Activated CD8-positive, alpha-beta memory T cell treated with anti-CD3 and anti-CD28 coated beads for 1 hour (primary cell): ENCODE data around the gene NKAIN2.

ENCODE experiments used
- DNase-seq, 2 donors: peaks; one replicate each; pipeline ENCODE4 v3.0.0-alpha.2; 2020; ENCODE audit warnings: low read depth in 1 of 2; ENCODE audit errors: extremely low read depth in 1 of 2

NKAIN2 gene

GRCh38 chr6:123806561-123806960, 2.9 kb downstream of the NKAIN2 start:
- DNase-seq, result no peak

DNA sequence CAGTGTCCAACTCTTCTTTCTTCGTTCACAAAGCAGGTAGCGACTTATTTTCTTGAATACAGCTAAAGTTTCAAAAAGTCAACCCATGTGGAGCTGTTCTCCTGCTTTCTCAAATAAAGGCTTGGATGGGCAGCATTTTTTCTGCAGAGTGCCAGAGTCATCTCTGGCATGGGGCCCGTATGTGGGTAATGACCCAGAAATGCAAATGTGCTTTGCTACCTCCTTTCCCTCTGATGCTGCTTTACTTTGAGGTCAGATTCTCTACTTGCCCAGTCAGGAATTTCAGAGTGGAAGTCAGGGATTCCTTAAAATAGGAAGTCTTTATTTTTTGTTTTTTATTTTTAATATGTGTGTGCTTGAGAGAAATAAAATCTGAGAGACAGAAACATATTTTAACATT, 4.9 kb downstream of the NKAIN2 start:
- DNase-seq, result no peak

DNA sequence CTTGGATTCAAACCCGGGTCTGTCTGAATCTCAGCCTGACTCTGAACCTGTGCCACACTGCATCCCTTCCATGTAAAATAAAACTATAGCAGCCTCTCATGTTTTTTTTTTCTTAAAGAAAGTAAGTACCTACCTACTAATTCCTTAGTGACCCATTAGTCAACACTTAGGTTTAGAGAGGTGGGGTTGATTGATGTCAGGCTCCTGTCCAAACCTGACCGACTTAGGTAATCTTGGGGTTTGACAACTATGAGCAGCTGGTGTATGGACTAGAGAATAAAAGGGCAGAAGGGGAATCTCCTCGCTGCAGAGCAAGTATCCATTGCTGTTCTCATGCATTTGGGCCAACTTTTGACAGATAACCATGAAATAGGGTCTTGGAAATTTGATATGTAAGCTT, 6.5 kb downstream of the NKAIN2 start:
- no peak for DNase-seq

GRCh38 chr6:123810948-123811347, 7.3 kb downstream of the NKAIN2 start:
- no peak for DNase-seq

GRCh38 chr6:123811378-123811777, 7.7 kb downstream of the NKAIN2 start:
- no peak for DNase-seq

- DNase-seq, result no peak
Observed at GRCh38 chr6:123812621-123813020, 9.0 kb downstream of the NKAIN2 start.

GRCh38 chr6:123821112-123821511, 17.4 kb downstream of the NKAIN2 start:
- DNase-seq, result no peak

DNA sequence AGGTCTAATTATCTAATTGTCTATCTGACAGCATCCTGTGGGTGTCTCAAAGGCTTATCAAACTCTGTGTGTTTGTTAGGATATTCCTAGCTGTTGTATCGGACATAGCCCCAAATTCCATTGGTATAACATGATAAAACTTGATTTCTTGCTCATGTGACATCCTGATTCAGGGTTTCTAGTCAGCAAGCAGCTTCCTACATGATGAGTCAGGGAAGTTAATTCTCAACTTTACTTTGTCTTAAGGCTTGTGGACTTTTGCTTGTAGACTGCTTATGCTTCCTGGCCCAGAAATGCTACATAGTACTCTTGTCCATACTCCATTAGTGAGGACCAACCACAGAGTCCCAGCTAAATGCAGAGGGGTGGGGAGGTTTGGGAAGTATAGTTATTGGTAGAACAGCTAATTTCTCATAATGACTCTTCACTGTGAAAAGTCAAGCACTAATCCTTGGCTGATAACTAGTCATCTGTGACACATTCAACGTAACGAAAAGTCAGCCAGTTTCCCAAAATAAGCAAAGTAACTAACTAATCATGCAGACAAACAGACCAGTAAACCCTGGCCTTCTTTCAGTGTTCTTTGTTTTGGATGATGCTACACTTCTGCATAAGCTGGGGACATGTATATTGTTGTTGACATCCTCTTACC, 25.8 kb downstream of the NKAIN2 start:
- no peak for DNase-seq

DNA sequence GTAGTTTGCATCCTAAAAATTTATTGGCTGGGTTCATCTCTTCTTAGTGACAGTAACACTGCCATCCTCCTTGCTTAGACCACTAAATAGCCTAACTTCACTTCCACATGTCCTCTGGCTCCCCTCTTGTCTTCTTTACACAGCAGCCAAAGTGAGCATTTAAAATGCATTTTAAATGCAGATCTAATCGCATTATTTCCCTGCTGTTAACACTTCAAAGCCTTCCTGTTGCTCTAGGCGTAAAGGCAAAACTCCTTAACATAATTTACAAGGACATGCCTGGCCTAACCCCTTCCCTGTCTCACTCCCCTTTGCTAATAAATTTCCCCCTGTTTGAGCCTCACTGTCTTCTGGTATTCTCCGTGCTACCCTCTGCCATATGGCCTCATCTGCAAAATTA, 26.5 kb downstream of the NKAIN2 start:
- no peak for DNase-seq

GRCh38 chr6:123838505-123839234, 35.0 kb downstream of the NKAIN2 start:
- no peak for DNase-seq

- no peak for DNase-seq
Observed at GRCh38 chr6:123841067-123841896, 37.6 kb downstream of the NKAIN2 start.

DNA sequence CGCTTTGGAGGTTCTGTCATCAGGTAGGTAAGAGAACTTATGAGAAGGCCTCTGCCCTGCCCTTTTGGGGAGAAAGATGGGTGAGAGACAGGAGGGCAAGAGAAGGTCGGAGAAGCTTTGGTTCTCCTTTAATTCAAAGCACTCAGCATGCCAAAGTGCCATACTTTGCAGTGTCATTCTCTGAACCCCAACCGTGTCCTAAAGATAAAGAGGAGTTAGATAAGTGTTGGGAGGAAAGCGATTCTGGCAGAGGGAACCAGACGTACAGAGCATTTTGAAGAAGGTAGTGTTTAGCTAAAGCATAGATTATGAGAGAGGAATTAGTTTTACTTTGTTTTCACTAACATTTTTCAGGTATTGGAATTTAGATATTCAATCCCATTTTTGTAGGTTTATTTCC, 40.3 kb downstream of the NKAIN2 start:
- no peak for DNase-seq

DNA sequence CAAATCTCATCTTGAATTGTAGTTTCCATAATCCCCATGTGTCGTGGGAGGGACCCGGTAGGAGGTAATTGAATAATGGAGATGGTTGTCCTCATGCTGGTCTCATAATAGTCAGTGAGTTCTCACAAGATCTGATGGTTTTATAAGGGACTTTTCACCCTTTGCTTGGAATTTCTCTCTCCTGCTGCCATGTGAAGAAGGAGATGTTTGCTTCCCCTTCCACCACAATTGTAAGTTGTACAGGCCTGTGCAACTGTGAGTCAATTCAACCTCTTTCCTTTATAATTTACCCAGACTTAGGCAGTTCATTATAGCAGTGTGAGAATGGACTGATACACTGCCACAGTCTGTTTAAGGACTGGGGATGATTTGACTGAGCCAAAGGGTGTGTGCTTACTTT, 44.7 kb downstream of the NKAIN2 start:
- no peak for DNase-seq

GRCh38 chr6:123849406-123849805, 45.7 kb downstream of the NKAIN2 start:
- no peak for DNase-seq

DNA sequence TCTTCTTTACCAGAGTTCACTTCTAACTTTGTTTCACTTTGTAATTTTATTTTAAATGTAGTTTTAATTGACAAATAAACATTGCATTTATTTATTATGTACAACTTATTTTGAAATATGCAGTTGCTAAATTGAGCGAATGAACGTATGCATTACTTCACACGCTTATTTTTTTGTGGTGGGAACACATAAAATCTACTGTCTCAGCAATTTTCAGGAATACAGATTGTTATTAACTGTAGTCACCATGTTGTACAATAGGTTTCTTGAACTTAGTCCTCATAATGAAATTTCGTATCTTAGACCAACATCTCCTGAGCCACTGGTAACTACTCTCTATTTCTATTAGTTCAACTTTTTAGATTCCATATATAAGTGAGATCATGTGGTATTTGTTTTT, 46.9 kb downstream of the NKAIN2 start:
- DNase-seq, result no peak

DNA sequence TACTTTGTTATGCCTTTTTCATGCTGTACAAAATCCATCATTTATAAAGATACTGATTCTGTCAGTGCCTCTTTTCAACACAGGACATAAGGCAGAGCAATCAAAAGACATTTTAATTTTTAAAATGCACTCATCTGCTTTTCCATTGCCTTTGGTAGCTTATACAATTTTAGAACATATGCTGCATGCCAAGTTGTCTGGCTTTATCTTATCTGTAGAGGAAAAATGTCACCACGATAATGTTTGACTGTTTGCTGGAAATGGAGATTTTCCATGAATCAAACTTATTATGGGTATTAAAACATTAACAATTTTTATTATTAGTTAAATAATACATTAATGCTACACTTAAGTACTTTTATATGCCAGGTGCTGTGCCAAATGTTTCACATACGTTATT, 50.5 kb downstream of the NKAIN2 start:
- no peak for DNase-seq

- DNase-seq, result no peak
Observed at GRCh38 chr6:123855506-123855905, 51.8 kb downstream of the NKAIN2 start.

DNA sequence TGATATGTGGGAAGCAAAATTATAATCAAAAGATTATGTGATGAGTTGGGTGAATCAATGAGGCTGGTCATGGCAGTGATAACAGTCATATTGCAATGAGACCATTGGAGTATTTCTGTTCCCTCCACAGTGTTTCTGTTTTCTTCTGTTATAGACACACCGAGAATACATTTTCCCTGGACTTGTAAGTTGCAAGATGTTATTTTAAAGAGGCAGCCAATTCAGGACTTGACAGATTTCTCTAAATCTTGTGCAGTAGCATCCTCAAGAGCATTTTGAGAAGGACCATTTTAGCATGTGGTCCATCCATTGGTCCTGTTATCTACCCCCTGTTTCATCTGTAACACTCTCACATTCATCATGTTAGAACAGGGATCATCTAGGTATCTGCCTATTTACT, 55.6 kb downstream of the NKAIN2 start:
- no peak for DNase-seq

- DNase-seq, result no peak
Observed at GRCh38 chr6:123869334-123869733, 65.7 kb downstream of the NKAIN2 start.

- DNase-seq, result no peak
Observed at GRCh38 chr6:123873974-123874373, 70.3 kb downstream of the NKAIN2 start.

DNA sequence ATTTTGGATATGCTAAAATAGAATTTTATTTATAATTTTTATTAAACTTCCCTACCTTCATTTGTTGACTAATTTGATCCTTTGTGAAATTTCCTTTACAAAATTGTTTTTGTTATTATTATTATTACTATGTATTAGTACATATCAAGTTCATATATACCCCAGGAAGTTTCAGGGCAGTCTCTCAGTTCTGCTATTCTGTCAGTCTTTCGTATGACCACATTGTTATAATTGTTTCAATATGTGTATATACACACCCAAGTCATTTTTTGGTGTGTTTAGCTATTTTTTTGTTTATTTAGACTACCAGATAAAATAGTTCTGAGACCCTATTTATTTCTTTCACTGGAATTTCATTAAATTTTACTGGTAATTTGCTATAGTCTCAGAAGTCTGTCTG, 72.1 kb downstream of the NKAIN2 start:
- no peak for DNase-seq

- no peak for DNase-seq
Observed at GRCh38 chr6:123879749-123880148, 76.1 kb downstream of the NKAIN2 start.
